ENCODE measurements around the gene SELENOM.

- no peak for TF ChIP-seq EZH2 (IDR thresholded peaks at IDR 0.05; ENCODE audit: borderline replicate concordance, low read depth, low read length, poor library complexity, severe bottlenecking)
- TF ChIP-seq CTCF (conservative IDR thresholded peaks at IDR 0.05; ENCODE audit: low read depth, low read length): no peak
These were observed 12.9 kb upstream of the SELENOM start for GRCh38 chr22:31120230-31120629.

All from A673 (cell line).